DMS53 treated with DMSO at 0.1 percent for 48 hours (cell line): ENCODE data around the gene PRSS56.

Experiments
- DNase-seq: peaks from one replicate; lab custom pipeline; 2025; ENCODE audit not compliant: unreplicated experiment; lab: John Stamatoyannopoulos, UW

Gene PRSS56

GRCh38 chr2:232501794-232502390 is 18.3 kb upstream of the PRSS56 start:
- no peak for DNase-seq

- DNase-seq: no peak
Measured at GRCh38 chr2:232502511-232502910, 17.7 kb upstream of the PRSS56 start.

DNA sequence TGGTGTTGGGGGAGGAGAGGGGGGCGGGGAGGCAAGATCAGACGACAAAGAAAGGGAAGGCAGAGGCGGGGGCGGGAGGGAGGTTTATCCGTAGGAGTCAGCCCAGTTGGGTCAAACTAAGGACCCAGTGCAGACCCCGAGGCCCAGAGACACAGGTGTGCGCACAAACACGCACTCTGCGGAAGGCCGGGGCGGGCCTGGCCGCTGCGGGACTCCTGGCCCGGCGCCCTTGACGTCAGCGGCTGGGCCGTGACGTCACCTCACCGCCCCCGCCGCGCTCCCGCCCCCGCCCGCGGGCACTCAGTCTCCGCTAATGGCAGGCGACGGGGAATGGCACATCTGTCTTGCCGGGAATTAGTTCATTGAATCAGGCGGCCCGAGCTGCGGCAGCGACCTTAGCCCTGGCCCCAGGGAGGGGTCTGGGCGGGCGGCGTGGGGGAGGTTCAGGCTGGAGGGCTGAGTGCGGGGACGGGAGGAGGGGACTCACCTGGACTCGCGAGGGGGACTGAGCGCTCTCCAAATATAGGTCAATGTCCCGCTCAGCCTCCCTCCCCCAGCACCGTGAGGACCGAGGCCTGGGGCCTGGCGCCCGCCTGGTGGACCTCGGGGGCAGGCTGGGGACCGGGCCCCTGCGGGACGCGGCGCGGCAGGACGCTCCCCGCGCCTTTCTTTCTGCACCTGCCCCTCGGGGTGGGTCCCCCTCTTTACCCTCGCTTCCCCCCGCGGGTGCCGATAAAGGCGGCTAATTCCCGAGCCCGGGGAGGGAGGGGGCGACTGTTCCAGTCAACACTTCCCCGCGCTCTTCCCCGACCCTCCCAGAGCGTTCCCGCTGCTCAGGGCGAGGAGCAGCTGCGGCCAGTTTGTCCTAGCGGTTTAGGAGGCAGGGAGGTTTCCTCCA is 17.0 kb upstream of the PRSS56 start:
- peak; percentile 8 for DNase-seq

DNA sequence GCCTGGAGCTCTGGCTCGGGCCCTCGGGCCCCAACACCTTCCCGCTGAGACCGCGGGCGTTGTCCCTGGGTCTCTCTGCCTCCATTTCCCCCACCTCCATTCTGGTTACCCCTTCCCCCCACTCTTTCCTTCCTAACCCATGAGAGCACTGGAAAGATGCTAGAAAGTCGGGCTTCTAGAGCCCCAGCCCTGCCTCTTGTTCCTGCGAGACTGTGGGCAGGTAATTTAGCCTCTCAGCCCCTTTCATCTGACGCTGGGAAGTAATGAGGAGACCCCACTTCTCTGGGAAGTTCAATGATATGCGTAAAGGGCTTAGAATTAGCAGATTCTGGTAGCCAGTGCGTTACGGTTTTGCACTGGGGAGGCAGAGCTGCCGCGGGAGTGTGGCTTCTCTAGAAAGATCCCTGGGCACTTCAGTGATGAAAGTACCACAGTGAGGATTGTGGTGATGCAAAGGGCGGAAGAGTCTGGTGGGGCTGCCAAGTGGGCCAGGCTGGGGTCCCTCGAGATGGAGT is 16.3 kb upstream of the PRSS56 start:
- no peak for DNase-seq

- DNase-seq: peak; percentile 5
Measured at GRCh38 chr2:232504438-232504837, 15.8 kb upstream of the PRSS56 start.

- DNase-seq: no peak
Measured at GRCh38 chr2:232505856-232506255, 14.3 kb upstream of the PRSS56 start.

DNA sequence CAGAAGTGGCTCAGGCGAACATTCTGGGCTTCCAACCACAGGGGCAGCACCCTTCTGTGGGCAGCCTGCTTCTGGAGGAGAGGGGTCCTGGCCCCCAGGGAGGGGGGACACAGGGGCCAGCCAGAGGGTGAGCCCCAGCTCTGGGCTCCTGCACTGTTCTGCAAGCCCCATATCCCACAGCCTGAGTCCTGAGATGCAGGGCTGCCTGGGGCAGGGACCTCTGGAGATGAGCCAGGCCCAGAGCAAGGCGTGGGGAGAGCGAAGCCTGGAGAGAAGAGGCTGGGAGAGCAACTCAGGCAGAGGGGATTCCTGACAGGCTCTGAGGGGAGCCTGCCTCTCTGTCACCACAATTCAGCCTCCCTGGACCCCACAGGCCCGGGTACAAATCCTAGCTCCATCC is 13.5 kb upstream of the PRSS56 start:
- no peak for DNase-seq

DNA sequence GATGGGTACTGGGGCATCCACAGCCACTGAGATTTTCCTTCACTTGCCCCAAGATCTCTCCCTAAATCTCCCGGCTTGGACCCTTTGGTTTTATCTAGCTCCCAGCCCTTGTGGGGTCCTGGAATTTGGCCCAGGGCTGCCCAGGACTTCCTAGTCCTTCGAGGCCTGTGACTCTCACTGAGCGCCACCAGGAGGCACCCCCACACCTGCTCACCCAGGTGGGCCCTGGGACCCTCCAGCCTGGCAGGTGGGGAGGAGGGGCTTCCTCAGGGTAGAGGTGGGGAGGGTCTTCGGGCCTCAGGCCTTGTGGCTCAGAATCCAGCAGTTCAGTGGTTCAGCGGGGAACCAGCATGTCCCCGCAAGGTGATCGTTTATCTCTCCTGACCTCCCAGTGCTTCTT is 11.9 kb upstream of the PRSS56 start:
- no peak for DNase-seq

DNA sequence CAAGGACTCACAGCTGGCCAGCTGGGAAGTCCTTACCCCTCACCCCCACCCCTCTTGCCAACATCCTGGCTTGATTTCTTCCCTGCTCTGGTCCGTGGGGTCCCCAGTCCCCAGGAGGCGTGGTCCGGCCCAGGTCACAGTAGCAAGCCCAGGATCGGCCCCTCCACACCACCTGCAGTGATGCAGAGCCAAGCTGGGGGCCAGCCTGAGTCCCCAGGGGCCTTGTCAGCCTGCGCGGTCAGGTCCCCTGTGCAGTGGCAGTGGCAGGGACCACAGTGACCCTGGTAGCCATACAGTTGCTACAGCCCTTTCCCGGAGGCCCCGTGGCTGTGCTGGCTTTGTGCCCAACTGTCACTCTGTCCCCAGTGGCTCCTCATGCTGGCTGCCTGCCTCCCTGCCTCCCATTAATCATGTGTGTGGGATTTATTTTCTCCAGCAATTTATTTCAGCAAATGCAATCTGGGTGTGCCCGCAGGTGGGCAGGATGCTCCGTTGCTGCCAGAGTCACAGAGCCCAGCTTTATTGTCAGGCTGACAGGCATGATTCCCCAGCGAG is 8.8 kb upstream of the PRSS56 start:
- no peak for DNase-seq

DNA sequence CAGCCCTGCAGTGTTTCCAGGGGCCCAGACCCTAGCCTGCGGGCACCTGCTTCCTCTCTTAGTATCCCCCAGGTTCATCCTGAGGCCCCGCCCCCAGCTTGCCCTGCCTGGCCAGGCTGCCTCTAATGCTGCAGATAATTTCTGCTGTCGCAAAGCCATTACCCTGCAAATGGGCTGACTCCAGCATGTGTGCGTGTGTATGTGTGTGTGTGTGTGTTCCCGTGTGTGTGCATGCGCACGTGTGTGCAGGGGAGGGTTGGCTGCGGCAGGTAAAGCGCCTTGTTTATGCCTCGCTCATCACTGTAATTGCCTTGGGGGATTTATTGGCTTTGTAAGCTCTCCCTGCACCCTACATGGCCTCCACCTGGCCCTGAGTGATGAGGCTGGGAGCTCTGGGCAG is 7.6 kb upstream of the PRSS56 start:
- no peak for DNase-seq

GRCh38 chr2:232513353-232513752 is 6.8 kb upstream of the PRSS56 start:
- no peak for DNase-seq

- DNase-seq: no peak
Measured at GRCh38 chr2:232515639-232516038, 4.5 kb upstream of the PRSS56 start.

DNA sequence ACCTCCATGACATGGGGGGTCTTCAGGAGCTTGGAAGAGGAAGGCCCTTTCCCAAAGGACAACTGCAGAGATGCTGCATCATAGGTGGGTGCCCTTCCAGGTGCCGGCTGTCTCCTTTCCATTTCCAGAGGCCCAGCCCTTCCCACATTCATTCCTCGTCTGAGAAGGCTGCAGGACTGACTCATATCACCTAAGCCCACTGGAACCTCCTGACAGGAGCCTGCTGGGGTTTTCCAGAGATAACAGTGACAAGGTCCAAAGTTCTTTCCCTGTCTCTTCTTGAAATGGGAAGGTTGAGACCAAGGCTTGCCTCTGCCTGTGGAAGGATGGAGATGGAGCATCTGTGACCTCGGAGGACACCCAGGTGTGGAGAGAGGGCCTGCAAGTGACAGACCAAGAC is 3.6 kb upstream of the PRSS56 start:
- DNase-seq: no peak

DNA sequence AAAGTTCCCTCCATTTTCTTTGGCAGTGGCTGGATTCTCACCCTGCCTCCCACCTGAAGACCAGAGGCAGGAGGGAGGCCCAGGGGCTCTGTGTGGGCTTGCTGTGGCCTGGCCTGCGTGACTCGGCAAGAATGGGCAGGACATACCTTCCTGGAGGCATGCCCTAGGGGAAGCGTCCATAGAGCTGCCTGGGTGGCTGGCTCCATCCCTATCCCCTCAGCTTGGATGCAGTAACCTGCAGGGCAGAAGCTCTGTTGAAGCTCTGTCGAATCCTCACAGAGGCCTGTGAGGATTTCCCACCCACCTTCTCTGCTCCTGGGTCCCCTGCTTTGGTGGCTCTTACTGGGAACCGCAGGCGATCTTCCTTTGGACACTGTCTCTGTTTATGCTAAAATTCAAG is 1.3 kb upstream of the PRSS56 start:
- no peak for DNase-seq

DNA sequence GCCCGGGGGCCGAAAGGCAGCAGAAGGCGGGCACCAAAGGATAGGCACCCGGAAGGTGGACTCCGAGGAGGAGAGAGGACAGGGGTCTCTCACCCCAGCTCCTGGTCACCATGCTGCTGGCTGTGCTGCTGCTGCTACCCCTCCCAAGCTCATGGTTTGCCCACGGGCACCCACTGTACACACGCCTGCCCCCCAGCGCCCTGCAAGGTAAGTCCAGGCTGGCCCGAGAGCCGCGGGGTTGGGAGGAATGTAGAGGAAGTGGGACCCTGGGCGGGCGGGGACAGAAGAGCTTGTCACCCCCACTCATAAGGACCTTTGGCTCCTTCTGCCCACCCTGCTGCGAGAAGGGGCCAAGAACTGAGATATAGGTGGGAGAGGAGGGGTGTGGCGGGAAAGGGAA is 301 bp downstream of the PRSS56 start:
- DNase-seq: no peak

DNA sequence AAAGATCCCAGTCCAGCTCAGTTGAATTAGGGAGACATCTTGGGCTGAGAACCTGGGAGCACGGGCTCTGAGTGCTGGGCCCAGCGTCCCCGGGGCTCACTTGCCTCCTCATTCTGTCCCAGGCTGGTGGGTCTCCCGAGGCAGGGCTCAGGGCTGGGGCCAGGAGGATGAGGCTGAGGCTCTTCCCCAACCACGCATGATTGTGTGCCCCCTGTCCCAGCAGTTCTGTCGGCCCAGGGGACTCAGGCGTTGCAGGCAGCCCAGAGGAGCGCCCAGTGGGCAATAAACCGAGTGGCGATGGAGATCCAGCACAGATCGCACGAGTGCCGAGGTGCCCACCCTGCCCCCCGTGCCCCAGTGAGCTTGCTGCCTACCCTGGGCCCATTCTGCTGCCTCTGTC is 910 bp downstream of the PRSS56 start:
- DNase-seq: no peak

DNA sequence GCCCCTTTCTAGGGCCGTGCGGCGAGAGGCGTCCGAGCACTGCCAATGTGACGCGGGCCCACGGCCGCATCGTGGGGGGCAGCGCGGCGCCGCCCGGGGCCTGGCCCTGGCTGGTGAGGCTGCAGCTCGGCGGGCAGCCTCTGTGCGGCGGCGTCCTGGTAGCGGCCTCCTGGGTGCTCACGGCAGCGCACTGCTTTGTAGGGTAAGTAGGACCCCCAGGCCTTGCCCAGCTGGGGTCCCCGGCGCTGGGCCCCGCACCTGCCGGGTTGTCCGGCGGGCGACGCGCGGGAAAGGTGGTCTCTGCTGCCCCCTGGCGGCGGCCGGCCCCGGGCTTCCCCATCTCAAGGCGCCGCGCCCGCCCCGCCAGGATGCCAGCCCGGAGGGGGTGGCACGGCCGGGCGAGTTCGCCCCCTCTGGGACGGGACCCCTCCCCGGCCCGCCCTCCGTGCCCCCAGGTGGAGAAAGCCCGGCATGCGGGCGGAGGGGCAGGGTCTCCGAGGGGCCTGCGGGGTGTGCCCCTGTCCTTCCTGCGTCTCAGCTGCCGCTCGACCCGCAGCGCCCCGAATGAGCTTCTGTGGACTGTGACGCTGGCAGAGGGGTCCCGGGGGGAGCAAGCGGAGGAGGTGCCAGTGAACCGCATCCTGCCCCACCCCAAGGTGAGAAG is 1.9 kb downstream of the PRSS56 start:
- no peak for DNase-seq

DNA sequence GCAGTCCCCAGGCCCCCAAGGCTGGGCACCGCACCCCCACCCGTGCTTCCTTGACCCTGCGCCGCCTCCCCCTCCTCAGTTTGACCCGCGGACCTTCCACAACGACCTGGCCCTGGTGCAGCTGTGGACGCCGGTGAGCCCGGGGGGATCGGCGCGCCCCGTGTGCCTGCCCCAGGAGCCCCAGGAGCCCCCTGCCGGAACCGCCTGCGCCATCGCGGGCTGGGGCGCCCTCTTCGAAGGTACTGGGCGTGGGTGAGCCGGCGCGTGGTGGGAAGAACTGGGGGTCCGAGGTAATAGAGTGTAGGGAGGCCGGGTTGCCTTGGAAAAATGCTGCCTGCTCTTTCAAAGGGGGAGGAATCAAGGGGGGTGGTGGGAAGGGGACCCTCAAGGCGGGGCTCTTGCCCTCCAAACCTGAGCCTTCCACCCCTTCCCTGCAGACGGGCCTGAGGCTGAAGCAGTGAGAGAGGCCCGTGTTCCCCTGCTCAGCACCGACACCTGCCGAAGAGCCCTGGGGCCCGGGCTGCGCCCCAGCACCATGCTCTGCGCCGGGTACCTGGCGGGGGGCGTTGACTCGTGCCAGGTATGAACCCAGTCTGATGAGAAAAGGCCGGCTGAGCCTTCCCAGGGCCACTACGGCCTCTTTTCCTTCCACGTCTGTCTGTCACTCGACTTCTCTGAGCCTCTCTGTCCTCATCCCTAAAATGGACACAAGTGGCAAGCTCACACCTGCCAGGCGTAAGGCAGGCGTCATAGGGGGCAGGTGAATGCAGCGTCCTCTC is 2.6 kb downstream of the PRSS56 start:
- DNase-seq: no peak

- no peak for DNase-seq
Measured at GRCh38 chr2:232523402-232523681, 3.2 kb downstream of the PRSS56 start.

DNA sequence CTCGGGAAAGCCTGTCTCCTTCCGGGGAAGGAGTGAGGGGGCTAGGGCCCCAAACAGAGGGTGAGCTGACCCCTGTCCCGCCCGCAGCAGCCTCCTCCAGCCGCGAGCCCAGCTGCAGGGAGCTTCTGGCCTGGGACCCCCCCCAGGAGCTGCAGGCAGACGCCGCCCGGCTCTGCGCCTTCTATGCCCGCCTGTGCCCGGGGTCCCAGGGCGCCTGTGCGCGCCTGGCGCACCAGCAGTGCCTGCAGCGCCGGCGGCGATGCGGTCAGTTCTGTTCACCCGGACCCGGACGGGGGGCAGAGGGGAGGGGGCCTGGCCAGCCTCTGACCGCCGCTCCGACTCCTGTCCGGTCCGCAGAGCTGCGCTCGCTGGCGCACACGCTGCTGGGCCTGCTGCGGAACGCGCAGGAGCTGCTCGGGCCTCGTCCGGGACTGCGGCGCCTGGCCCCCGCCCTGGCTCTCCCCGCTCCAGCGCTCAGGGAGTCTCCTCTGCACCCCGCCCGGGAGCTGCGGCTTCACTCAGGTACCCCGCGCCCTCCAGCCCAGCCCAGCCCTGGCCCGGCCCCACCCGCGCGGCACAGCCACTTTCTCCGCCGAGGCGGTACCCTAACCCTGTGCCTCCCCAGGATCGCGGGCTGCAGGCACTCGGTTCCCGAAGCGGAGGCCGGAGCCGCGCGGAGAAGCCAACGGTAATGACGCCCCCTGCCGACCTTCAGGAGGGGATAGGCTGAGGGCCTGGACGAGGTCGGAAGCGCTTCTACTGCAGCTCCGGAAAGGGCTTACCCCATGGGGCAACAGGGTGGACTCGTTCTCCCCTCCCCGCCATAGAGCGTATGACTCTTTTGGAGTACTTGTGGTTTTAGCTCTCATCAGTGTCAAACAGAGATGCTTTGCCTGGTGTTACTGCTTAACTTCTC is 3.8 kb downstream of the PRSS56 start:
- peak; percentile 7 for DNase-seq
